Measurements from ENCODE around the gene GNG2.

- TF ChIP-seq CTCF (IDR thresholded peaks at IDR 0.05) (no peak), POLR2AphosphoS5 (IDR thresholded peaks at IDR 0.05; ENCODE audit: low read depth, low read length) (no peak)
These were observed 12.9 kb downstream of the GNG2 start for GRCh38 chr14:51873221-51873893.

Measured in Panc1 (cell line).